ENCODE measurements around the gene ADAM12. TPM values are rescaled to one million over a fixed set of nuclear protein-coding genes. Genes with fewer than 3 reads are reported as not detected.

Gene ADAM12
- total and polyA plus RNA-seq, 10 of the 15 experiments (the other 5 are each of a cell fraction or from before 2014, with no cell fraction given) = under 0.01 to 0.62 (median 0.04) TPM; not detected in 5

- POLR2A ChIA-PET = no interaction called here
- RAD21 ChIA-PET (ENCODE audit: unreplicated experiment) = no interaction called here
Measured at GRCh38 chr10:126421756-126422256, 33.5 kb upstream of the ADAM12 start.

GRCh38 chr10:126420567-126421300, 32.5 kb upstream of the ADAM12 start:
- Histone ChIP-seq H2AFZ (ENCODE audit: control insufficient read depth, low read depth, low read length) (no peak overlapping the region), H3K36me3 (ENCODE audit: control insufficient read depth in 2 of 2, insufficient read depth in 2 of 2, low read length in 1 of 2) (no peaks in the 10 kb centered on the region), H3K4me1 (ENCODE audit: control insufficient read depth, insufficient read depth, low read length) (no peaks in the 10 kb centered on the region), H3K4me3 (no peak overlapping the region), H3K27me3 (replicated peaks in 1 of 2; ENCODE audit: control insufficient read depth in 2 of 2, insufficient read depth in 2 of 2, low read length in 1 of 2) (no peaks in the 10 kb centered on the region), H3K79me2 (ENCODE audit: control insufficient read depth, insufficient read depth, low read length) (no peaks in the 10 kb centered on the region), H3K9me3 (replicated peaks; ENCODE audit: control insufficient read depth, insufficient read depth, low read length) (no peaks in the 10 kb centered on the region; the same call in 2 of the 3 replicates), H3K4me2 (ENCODE audit: control insufficient read depth, insufficient read depth) (no peak overlapping the region), H3K27ac (ENCODE audit: control insufficient read depth, insufficient read depth) (no peak overlapping the region), H4K20me1 (ENCODE audit: control insufficient read depth, insufficient read depth) (no peaks in the 10 kb centered on the region), H3K9ac (ENCODE audit: control insufficient read depth, insufficient read depth, low read length) (no peak overlapping the region)
- CTCF ChIA-PET = interaction anchor here (0.6 kb wide), 1 partner anchor 90 kb away, joined by 3 read pairs; no protein-coding TSS in a partner anchor
- DNase-seq (ENCODE audit: low read depth, low spot score) = no peak
- intact Hi-C loops (cut with micrococcal nuclease; ENCODE audit: unreplicated experiment) (no loop called here), in situ Hi-C loops (cut with MboI) (no loop called here)
- POLR2A ChIA-PET = no interaction called here
- ATAC-seq = no peak
- RAD21 ChIA-PET (ENCODE audit: unreplicated experiment) = no interaction called here
- BruUV-seq (replicated peaks) = no TSS peak
- SMC1A ChIA-PET (ENCODE audit: uncharacterized antibody, unreplicated experiment) = no interaction called here
- 51% methylated on average over 12 of the region's 12 CpGs for WGBS (ENCODE audit: insufficient coverage, insufficient replicate concordance, low lambda C conversion rate, missing lambda C conversion rate)
- FAIRE-seq = no peak
- TF ChIP-seq ZNF274 (IDR thresholded peaks at IDR 0.05; ENCODE audit: insufficient read depth, insufficient read length) = no peak
- TF ChIP-seq SIN3A (IDR thresholded peaks at IDR 0.05; ENCODE audit: low read depth, low read length) = no peak
- TF ChIP-seq EP300 (IDR thresholded peaks at IDR 0.05; ENCODE audit: borderline replicate concordance in 1 of 2, control insufficient read depth in 1 of 2, low read depth in 2 of 2, low read length in 2 of 2) = no peak
- TF ChIP-seq ZNF384 (IDR thresholded peaks at IDR 0.05; ENCODE audit: borderline replicate concordance, low read depth, low read length) = no peak
- TF ChIP-seq NRF1 (conservative IDR thresholded peaks at IDR 0.05; ENCODE audit: low read depth, low read length) = no peak
- no peak for TF ChIP-seq REST (IDR thresholded peaks at IDR 0.05; ENCODE audit: low read depth, low read length)
- TF ChIP-seq SRF (IDR thresholded peaks at IDR 0.05; ENCODE audit: low read depth in 2 of 2, low read length in 2 of 2) = no peak
- TF ChIP-seq ASH2L (IDR thresholded peaks at IDR 0.05; ENCODE audit: borderline replicate concordance, low read depth) = no peak
- no peak for TF ChIP-seq ESRRA (IDR thresholded peaks at IDR 0.05; ENCODE audit: low read length)
- TF ChIP-seq SIX5 (IDR thresholded peaks at IDR 0.05; ENCODE audit: low read depth, low read length, severe bottlenecking) = no peak
- TF ChIP-seq SUPT20H (IDR thresholded peaks at IDR 0.05; ENCODE audit: borderline replicate concordance, control insufficient read depth, low read depth, low read length) = no peak
- no peak for TF ChIP-seq ATF7 (IDR thresholded peaks at IDR 0.05; ENCODE audit: low read depth)
- no peak for TF ChIP-seq RUNX3 (IDR thresholded peaks at IDR 0.05; ENCODE audit: low read length)

More at GRCh38 chr10:126421756-126422256, 33.5 kb upstream of the ADAM12 start:
- intact Hi-C loops (cut with micrococcal nuclease; ENCODE audit: unreplicated experiment) = no loop called here
- ChIA-PET CTCF (no interaction called here), SMC1A (ENCODE audit: uncharacterized antibody, unreplicated experiment) (no interaction called here)
- ATAC-seq = no peak
- Histone ChIP-seq H3K9me3 (replicated peaks; ENCODE audit: control insufficient read depth, insufficient read depth, low read length) (no peaks in the 10 kb centered on the region; the same call in 2 of the 3 replicates), H3K4me3 (no peak overlapping the region), H3K27ac (ENCODE audit: control insufficient read depth, insufficient read depth) (no peak overlapping the region), H3K4me2 (ENCODE audit: control insufficient read depth, insufficient read depth) (no peak overlapping the region), H3K79me2 (ENCODE audit: control insufficient read depth, insufficient read depth, low read length) (no peaks in the 10 kb centered on the region), H3K4me1 (ENCODE audit: control insufficient read depth, insufficient read depth, low read length) (no peaks in the 10 kb centered on the region), H3K27me3 (replicated peaks in 1 of 2; ENCODE audit: control insufficient read depth in 2 of 2, insufficient read depth in 2 of 2, low read length in 1 of 2) (no peaks in the 10 kb centered on the region), H3K9ac (ENCODE audit: control insufficient read depth, insufficient read depth, low read length) (no peak overlapping the region), H4K20me1 (ENCODE audit: control insufficient read depth, insufficient read depth) (no peaks in the 10 kb centered on the region), H3K36me3 (ENCODE audit: control insufficient read depth in 2 of 2, insufficient read depth in 2 of 2, low read length in 1 of 2) (no peaks in the 10 kb centered on the region), H2AFZ (ENCODE audit: control insufficient read depth, low read depth, low read length) (no peak overlapping the region)
- no peak for FAIRE-seq
- WGBS (ENCODE audit: insufficient coverage, insufficient replicate concordance, low lambda C conversion rate, missing lambda C conversion rate) = 48% methylated on average over 10 of the region's 10 CpGs
- BruUV-seq (replicated peaks) = no TSS peak
- no peak for DNase-seq (ENCODE audit: low read depth, low spot score)
- TF ChIP-seq FOXM1 (IDR thresholded peaks at IDR 0.05; ENCODE audit: low read depth, low read length) = no peak
- in situ Hi-C loops (cut with MboI) = no loop called here

Measured in GM12878 (cell line).